Stimulated activated CD4-positive, alpha-beta T cell treated with anti-CD3 and anti-CD28 coated beads, Interleukin-2, amount 100 ng/mL, for 48 hours (primary cell): ENCODE data around the gene RGS9.

ENCODE experiments used
- DNase-seq, 2 donors: peaks; one replicate each; pipeline ENCODE4 v3.0.0-alpha.2; 2020

The RGS9 gene

DNA sequence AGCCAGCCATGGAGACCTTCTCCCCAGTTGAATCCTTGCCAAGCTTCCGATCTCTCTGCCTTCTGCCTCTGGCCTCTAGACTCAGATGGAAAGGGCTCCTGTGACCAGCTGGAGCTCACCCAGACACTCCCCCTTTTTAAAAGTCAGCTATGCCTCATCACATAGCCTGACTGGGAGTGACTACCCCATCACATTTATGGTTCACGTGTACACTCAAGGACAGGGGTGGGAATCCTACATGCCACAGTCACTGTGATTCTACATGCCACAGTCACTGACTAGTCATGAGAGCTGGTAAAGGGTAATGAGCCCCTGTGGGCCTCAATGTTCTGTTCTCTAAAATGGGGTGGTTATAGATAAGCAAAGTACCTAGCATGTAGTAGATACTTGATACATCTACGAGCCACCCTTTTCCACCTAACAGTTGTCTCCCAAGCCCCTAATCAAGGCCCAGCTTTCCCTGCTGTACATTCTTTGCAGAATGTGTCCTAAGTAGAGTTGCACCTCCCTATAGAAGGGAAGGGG lies 85.1 kb downstream of the RGS9 start:
- no peak for DNase-seq

DNA sequence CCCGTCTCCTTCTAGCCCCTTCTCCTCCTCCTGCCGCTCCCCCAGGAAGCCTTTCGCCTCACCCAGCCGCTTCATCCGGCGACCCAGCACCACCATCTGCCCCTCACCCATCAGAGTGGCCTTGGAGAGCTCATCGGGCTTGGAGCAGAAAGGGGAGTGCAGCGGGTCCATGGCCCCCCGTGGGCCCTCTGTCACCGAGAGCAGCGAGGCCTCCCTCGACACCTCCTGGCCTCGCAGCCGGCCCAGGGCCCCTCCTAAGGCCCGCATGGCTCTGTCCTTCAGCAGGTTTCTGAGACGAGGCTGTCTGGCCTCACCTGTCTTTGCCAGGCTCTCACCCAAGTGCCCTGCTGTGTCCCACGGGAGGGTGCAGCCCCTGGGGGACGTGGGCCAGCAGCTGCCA lies 87.9 kb downstream of the RGS9 start:
- DNase-seq = no peak

DNA sequence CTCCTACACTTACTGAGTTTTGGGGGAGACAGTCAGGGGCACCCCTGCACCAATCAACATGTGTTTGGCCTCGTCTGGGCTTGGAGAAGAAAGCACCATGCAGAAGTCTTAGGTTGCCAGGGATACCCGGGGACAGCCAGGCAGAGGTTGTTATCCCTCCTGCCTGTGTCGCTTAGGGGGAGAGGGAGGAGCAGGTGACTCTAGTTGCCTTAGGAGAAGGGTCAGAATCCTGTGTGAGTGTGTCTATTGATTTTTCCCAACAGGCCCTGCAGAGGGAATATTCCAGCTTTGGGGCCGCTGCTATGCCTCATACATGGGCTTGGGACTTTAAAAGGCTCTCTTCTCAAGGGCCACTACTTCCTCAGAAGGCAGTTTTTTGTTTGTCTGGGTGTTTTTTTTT lies 89.1 kb downstream of the RGS9 start:
- no peak for DNase-seq

DNA sequence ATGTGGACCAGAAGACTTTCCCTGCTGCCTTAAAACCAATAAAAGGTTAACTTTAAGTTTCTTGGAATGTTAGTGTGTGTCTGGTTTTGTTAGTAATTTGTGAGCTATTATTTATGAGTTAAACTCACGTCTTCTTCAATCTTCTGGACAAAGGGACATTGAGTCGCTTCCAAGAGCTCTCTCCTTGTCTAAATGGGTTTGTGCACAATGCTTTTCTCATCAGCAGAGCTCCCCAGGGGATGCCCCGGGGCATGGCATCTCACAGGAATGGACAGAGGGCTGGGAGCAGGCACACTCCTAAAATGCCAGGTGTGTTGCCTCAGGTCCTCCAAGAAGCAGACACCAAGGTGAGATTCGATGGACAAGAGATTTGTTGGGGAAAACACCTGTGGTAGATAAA lies 90.5 kb downstream of the RGS9 start:
- no peak for DNase-seq

DNA sequence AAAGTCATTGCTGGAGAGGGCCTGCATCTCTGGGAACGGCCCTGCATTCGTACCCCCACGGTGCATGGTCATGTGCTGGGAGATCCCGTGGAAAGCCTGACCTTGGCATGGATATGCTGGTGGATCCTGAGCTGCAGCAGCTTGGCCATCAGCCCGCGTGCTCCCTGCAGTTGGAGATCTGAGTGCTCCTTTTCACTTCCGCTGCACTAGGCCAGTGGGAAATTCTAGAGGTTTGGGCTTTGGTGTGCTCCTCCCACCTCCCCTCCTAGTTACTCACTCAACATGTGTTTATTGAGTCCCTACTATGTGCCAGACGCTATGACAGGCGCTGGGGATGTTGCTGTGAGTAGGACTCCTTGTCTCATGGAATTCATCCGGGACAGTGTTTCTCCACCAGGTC lies 91.1 kb downstream of the RGS9 start:
- no peak for DNase-seq

DNA sequence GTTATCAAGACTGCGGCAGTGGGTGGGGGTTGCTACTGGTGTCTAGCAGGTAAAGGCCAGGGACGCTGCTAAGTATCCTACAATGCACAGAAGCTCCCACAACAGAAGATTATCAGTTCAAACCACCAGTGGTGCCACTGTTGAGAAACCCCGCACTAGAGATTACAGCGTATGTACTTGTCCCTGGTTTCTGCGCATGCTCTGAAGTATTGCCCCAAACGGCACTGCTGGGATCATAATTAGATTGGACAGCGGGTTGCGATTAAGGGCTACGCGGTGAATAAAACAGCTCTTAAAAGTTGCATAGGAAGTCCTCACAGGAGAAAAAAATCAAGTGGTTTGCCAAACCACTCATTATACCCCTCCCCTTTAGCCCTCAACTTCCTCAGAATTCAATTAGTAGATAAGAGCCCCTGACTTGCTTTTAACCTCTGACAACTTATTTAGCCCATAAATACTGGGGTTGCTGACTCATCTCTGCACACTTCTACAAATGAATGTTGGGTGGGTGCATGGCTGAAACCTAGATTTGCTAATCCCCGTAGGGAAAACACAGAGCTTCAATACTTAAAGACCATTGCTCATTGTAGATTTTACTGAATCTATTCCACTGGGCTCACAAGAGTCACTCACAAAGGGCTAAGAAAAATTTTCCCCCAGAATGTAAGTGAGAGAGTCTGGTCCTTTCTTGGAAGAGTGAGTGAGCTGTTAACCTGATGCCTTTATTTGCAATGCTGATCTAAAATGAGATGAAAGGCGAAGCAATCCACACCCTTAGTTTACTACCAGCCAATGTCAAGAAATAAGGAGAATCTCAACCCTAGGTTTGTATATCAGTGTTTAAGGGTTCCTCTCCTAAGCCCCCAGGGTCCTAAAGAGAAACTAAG lies 91.8 kb downstream of the RGS9 start:
- peak; percentile 32 to 50 for DNase-seq

DNA sequence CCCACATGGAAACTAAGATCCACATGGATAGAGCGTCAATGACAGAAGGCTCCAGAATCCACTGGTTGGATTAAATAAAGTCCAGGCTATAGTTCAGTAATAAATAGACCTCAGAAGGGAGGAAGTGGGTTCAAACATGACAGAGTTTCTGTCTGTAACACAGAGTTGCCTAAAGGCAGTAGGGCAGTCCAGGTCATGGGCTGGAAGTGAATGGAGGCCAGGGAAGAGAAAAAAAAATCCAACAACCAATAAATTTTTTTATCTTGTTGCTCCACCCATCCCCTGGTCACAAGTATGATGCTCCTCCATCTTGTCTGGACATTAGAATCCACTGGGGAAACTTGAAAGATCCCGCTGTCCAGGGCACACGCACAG lies 92.4 kb downstream of the RGS9 start:
- no peak for DNase-seq

DNA sequence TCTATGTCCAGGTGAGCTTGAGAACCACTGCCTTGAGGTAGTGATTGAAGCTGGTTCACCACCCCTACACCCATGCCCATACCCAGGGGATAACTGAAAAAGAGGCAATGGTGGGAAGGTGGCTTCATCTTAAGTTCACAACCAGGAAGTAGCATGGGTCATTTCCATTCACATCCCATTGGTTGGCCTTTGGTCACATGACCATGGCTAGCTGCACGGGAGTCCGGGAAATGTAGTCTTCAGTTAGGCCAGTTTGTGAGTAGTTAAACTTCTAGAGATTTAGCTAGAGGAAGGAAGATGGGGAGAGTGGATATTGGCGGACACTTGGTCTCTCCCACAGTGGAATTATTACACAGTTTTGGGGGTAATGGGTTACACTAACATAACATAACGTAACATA lies 92.9 kb downstream of the RGS9 start:
- no peak for DNase-seq

DNA sequence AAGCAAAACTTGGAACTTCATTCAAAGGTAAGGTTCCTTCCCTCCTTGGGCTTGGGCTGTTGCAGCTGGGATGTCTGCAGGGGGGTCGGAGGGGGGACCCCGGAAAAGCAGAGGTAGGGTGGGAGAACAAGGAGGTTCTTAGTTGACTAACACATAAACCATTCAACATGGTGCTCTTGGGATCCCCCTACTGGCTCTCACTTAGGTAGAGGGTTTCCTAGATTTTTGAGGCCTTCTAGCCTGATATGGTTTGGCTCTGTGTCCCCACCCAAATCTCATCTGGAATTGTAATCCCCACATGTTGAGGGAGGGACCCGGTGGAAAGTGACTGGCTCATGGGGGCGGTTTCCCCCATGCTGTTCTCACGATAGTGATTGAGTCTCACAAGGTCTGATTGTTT lies 93.9 kb downstream of the RGS9 start:
- no peak for DNase-seq

DNA sequence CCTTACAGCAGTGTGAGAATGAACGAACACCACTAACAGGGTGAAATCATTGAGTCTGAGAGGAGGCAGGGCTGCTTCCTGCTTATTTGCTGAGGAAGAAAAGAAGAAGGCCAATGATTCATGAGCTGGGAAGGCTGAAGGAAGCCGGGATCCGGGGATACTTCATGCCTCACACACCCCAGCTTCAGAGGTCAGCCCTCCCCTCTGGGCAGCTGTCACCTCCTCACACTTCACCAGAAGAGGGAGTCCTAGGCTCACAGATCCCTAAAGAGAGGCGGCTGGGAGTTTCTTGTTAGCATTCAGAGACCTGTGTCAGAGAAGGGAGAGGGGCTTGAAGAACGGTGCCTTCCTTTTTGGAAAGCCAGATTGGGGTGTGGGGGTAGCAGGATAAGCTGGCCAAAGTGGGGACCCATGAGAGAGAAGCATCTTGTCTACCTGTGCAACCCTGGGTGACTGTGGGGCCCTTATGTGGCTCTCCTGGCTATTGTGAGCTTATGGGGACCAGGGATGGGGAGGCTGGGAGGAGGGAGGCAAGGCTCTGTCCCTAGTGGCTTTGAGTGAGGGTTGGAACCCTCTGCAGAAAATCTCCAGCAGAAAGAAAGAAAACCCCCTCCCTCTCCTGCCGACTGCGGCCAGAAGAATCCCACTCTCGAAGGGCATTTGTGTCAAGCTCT lies 94.6 kb downstream of the RGS9 start:
- peak; percentile 34 to 57 for DNase-seq

DNA sequence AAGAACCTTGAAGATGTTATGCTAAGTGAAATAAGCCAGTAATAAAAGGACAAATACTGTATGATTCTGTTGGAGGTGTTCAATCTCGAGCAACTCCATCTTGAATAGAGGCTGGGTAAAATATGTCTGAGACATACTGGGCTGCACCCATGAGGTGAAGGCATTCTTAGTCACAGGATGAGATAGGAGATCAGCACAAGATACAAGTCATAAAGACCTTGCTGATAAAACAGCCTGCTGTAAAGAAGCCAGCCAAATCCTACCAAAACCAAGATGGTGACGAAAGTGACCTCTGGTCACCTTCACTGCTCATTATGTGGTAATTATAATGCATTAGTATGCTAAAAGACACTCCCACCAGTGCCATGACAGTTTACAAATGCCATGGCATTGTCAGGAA lies 98.1 kb downstream of the RGS9 start:
- DNase-seq = no peak

DNA sequence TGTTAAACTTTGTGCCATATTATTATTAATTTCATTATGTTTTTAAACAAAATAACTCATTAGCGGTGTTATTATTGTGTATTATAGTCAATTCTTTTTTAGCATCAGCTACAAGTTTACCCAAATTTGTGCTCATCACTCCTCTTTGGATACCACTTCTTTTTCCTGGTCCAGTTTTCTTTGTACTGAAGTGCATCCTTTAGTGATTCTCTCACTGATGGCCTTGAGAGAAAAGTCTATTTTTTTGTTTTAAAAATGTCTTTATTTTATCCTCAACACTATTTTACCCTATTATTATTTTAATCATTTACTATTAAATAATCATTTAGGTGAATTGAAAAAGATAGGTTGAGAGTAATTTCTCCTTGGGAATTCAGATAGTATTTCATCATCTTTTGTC lies 99.2 kb downstream of the RGS9 start:
- DNase-seq = no peak

DNA sequence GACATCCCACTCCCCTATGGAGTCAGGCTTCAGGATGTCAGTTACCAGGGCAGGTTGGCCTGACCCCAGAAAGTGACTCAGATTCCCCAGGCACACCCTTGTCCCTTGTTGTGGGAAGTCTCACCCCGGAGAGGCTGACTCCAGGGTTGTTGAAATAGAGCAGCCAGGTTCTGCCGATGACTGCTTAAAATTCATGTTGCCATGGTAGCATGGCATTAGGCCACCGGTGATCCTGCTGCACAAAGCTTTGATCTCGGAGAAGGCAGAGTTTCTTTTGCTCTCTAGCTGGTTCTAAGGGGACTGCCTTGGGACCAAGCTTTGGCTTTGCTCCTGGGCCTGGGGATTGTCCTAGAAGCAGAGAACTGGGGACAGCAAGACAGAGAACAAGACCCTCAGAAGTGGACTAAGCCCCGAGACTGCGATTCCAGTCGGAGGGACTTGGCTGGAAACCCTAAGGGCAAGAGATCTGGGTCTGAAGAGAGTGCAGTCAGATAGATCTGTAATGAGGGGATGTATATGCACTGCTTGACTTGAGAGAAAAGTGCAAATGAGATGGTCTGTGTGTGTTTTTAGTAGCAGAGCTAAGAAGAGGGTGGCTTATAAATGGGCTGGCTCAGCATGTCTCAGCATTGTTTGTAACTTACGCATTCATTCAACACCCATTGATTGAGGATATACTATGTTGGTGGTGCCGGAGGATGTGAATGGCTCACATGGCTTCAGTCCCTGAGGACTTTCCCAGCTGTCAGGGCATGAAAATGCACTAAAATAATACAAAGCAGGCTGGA lies 106.9 kb downstream of the RGS9 start:
- DNase-seq = no peak

DNA sequence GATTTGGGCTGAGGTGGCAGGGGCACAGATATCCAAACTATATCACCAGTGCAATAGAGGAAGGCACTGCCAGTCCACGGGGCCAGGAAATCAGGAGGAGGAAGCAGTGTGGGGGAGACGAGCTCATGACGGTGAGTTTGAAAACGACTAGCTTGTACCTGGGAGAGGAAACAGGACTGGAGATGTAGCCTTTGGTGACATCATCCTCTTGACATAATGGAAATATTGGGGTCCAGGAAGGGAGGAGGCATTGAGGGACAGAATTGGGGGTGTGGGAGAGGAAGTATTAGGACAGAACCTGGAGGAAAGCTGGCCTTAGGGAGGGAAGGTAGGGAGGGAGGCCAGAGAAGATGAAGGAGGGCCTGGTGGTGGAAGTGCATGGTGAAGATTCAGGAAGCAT lies 109.1 kb downstream of the RGS9 start:
- no peak for DNase-seq

DNA sequence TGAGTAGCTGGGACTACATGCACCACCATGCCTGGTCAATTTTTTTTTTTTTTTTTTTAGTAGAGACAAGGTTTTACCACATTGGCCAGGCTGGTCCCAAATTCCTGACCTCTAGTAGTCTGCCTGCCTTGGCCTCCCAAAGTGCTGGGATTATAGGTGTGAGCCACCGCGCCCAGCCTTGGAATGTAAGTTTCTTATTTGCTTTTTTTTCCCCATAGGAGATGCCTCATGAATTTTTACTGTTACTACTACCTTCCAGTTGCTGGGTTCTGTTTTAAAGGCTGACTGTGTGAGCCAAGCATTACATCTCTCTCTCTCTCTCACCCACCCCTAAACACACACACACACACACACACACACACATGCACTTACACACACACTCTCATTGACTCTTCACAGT lies 112.6 kb downstream of the RGS9 start:
- DNase-seq = no peak

DNA sequence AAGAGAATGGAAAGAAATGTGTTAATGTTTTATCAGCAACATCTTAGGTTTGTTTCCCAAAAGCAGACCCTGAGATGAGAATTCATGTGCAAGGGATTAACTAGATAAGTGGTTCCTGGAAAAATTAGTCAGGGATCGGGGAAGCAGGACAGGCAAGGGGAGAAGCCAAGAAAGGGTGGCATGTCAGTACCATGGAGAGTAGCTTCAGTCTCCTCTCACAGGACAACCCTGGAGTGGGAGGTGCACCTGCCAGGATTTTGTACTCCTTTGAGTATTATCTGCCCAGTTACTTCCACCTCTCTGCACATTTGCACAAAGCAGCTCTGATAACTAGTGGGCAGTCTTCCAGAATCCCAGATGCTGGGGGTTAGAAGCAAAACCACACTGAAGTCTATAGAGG lies 117.0 kb downstream of the RGS9 start:
- DNase-seq = no peak

DNA sequence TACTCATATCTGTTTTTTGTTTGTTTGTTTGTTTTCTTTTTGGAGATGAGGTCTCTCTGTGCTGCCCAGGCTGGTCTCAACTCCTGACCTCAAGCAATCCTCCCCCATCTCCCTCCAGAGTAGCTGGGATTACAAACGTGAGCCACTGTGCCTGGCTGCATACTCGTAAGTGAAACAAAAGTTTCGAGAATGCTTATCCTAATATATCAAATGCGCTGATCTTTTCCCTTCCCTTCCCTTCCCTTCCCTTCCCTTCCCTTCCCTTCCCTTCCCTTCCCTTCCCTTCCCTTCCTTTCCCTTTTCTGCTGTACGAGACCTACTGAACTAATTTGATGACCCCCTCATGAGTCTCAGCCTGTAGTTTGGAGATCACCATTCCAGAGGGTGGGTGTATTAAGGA lies 122.1 kb downstream of the RGS9 start:
- no peak for DNase-seq

DNA sequence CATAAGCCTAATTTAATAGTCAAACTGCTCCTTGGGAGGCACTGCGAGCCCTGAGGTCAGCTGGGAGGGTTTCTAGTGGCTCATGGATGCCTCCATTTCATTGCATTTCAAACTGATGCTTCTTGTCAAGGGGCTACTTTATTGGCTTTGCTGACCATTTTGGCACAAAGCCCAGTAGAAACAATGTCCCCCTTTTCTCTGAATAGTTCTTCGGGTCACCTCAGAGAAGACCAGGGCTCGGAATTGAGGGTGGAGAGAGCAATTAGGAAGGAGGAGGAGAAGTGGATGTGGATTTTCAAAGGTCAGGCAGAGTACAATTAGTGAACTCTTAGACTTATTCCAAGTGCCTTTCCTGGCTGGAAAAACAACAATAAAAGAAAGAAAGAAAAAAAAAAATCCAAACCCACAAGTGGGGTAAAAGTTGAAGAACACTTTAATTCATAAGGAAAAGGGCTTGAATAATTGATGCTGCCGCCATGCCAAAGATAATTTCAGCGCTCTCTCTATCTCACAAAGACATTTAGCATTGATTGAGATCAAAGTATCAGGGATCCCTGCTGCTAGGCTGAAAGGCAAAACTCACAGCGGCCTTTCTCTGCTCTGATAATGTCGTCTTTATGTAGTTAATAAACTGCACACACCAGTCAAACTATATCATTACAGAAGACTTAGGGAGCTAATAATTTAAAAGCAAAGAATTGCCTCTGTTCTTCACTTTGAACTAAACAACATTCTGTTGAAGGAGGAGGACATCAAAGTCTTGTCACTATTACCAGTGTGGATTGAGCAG lies 122.7 kb downstream of the RGS9 start:
- no peak for DNase-seq

DNA sequence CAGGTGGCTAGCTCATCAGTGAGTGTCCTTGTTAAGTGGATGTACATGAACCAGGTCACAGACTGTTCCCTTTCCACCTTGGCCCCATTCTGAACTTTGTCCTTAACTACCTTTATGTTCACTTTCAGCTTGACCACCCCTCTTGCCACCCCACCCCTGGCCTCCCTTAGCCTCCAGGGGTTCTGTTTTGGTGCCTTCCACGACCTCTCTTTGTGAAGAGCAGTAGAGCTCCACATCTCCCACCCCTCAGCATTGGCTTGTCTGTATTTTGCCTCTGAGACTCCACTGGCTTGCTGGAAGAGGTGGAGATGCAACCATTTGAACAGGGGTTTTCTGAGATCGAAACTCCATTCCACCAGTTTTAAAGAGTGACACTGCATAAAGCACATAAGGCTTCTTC lies 123.5 kb downstream of the RGS9 start:
- DNase-seq = no peak

DNA sequence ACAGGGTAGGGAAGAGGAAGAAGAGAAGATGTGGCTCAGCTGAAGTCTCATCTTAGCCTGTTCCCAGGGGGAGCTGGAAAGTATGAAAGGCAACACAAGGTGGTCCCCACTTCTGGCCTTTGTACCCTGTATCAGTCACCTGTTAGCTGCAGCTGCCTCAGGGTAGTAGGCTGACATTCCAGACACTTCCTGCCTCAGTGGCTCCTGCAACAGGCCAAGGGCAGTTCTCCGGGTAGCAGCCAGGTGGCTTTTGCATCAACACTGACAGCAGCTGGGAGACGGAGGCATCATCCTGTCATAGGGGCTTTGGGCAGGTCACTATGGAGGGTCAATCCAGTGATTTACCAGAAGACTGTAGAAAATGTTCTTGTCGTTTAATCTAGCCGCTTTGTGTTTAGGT lies 124.0 kb downstream of the RGS9 start:
- DNase-seq = no peak

DNA sequence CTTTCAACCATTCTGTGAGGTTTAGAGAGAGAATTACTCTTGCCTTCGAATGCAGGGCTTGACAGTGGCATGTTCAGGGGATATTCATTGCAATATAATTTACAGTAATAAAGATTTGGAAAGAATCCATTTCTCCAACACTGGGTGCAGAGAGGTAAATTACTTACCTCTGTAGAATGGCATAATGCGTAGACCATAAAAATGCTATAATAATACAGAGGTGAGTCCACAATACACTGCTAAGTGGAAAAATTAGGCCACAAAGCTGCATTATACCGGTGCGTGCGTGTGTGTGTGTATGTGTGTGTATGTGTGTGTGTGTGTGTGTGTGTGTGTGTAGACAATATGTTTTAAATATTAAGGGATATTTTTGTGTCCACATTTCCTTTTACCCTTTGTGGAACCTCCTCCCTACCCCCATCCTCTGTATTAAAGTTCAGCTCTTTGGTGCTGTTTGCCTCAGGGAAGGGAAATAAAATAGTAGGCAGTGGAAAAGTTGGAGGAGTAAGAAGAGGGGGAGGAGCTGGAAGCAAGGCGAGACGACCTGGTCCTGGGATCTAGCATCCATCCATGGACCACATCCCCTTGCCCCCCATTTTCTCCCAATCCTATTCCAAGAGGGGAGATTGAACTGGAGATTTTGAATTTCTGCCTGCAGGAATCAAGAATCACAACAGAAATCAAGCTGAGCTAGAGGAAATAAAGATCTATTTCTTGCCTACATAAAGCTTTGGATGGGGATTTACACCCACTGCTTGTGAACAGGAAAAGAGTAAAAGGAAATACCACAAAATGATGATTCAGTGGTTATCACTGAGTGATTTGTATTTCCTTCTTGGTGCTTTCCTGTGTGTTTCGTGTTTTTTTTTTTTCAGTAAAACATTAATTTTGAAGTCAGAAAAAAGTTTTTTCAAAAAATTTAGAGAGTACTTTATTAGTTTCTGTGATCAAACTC lies 124.8 kb downstream of the RGS9 start:
- no peak for DNase-seq

DNA sequence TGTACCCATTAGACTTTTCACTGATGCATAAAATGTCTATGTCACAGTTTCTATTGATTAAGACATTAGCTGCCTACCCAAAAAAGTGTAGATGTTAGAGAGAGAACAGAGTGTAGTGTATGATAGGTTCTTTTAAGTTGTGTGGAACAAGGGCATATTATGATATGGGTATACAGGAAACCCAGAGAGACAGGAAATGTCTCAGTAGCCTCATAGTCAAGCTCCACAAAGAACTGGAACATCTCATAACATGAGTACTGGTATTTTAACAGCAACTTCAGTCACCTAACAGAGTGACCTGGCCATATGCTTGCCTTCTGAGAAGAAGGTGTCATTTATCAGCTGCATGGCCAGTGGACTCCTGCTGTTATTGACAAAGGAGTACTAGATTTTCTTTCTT lies 128.1 kb downstream of the RGS9 start:
- no peak for DNase-seq
